ENCODE data around the gene MOB1B. TPM values are rescaled to one million over a fixed set of nuclear protein-coding genes. Genes with fewer than 3 reads are reported as not detected.

MOB1B gene
- total RNA-seq, 1 experiment from 2014 or later, result 21.0 TPM

- no peak overlapping the region for H3K27ac ChIP-seq (ENCODE audit: low read depth, low read length, poor library complexity, severe bottlenecking)
- no peak overlapping the region for H3K4me3 ChIP-seq (ENCODE audit: low read depth, low read length, poor library complexity, severe bottlenecking)
- intact Hi-C loops (cut with micrococcal nuclease; ENCODE audit: unreplicated experiment), result no loop called here
- ChIA-PET POLR2A (ENCODE audit: low non-redundant PET) (no interaction called here), CTCF (no interaction called here)
- no peaks in the 10 kb centered on the region for H3K36me3 ChIP-seq (ENCODE audit: insufficient read depth, low read length, poor library complexity, severe bottlenecking)
- TF ChIP-seq EZH2 (IDR thresholded peaks at IDR 0.05; ENCODE audit: borderline replicate concordance, low read depth, low read length, poor library complexity, severe bottlenecking) (no peak), CTCF (conservative IDR thresholded peaks at IDR 0.05; ENCODE audit: low read depth, low read length) (no peak)
- no peaks in the 10 kb centered on the region for H3K4me1 ChIP-seq (ENCODE audit: insufficient read depth, low read length, poor library complexity, severe bottlenecking)
- no TSS peak for BruUV-seq (replicated peaks)
- H3K9me3 ChIP-seq (ENCODE audit: low read depth, low read length, poor library complexity, severe bottlenecking), result no peaks in the 10 kb centered on the region
- DNase-seq (ENCODE audit: low spot score), result no peak
- H3K27me3 ChIP-seq (replicated peaks; ENCODE audit: insufficient read depth, low read depth, low read length, poor library complexity), result no peaks in the 10 kb centered on the region
Measured at GRCh38 chr4:70980196-70980595, 78.0 kb downstream of the MOB1B start.

GRCh38 chr4:70984106-70984505 is 81.9 kb downstream of the MOB1B start:
- CTCF ChIA-PET, result no interaction called here
- no peaks in the 10 kb centered on the region for H3K36me3 ChIP-seq (ENCODE audit: insufficient read depth, low read length, poor library complexity, severe bottlenecking)
- intact Hi-C loops (cut with micrococcal nuclease; ENCODE audit: unreplicated experiment), result no loop called here
- TF ChIP-seq EZH2 (IDR thresholded peaks at IDR 0.05; ENCODE audit: borderline replicate concordance, low read depth, low read length, poor library complexity, severe bottlenecking) (no peak), CTCF (conservative IDR thresholded peaks at IDR 0.05; ENCODE audit: low read depth, low read length) (no peak)
- H3K4me3 ChIP-seq (ENCODE audit: low read depth, low read length, poor library complexity, severe bottlenecking), result no peak overlapping the region
- POLR2A ChIA-PET (ENCODE audit: low non-redundant PET), result no interaction called here
- no peaks in the 10 kb centered on the region for H3K27me3 ChIP-seq (replicated peaks; ENCODE audit: insufficient read depth, low read depth, low read length, poor library complexity)
- DNase-seq (ENCODE audit: low spot score), result no peak
- H3K4me1 ChIP-seq (ENCODE audit: insufficient read depth, low read length, poor library complexity, severe bottlenecking), result no peaks in the 10 kb centered on the region
- no TSS peak for BruUV-seq (replicated peaks)
- H3K27ac ChIP-seq (ENCODE audit: low read depth, low read length, poor library complexity, severe bottlenecking), result no peak overlapping the region
- no peaks in the 10 kb centered on the region for H3K9me3 ChIP-seq (ENCODE audit: low read depth, low read length, poor library complexity, severe bottlenecking)

- TF ChIP-seq CTCF (conservative IDR thresholded peaks at IDR 0.05; ENCODE audit: low read depth, low read length) (no peak), EZH2 (IDR thresholded peaks at IDR 0.05; ENCODE audit: borderline replicate concordance, low read depth, low read length, poor library complexity, severe bottlenecking) (no peak)
- ChIA-PET CTCF (no interaction called here), POLR2A (ENCODE audit: low non-redundant PET) (no interaction called here)
- intact Hi-C loops (cut with micrococcal nuclease; ENCODE audit: unreplicated experiment), result no loop called here
- Histone ChIP-seq H3K4me3 (ENCODE audit: low read depth, low read length, poor library complexity, severe bottlenecking) (no peak overlapping the region), H3K9me3 (ENCODE audit: low read depth, low read length, poor library complexity, severe bottlenecking) (no peaks in the 10 kb centered on the region), H3K27ac (ENCODE audit: low read depth, low read length, poor library complexity, severe bottlenecking) (no peak overlapping the region), H3K27me3 (replicated peaks; ENCODE audit: insufficient read depth, low read depth, low read length, poor library complexity) (no peaks in the 10 kb centered on the region), H3K4me1 (ENCODE audit: insufficient read depth, low read length, poor library complexity, severe bottlenecking) (no peaks in the 10 kb centered on the region), H3K36me3 (ENCODE audit: insufficient read depth, low read length, poor library complexity, severe bottlenecking) (no peaks in the 10 kb centered on the region)
- DNase-seq (ENCODE audit: low spot score), result no peak
- no TSS peak for BruUV-seq (replicated peaks)
Measured at GRCh38 chr4:70984589-70984988, 82.4 kb downstream of the MOB1B start.
